HepG2 (cell line): ENCODE data around the gene SS18L1. TPM values are rescaled to one million over a fixed set of nuclear protein-coding genes. Genes with fewer than 3 reads are reported as not detected.

Experiments
- ELF4 ChIP-seq: sonication (generic); formaldehyde crosslinking; IDR thresholded peaks from 2 replicates; pipeline ENCODE4 v1.5.0; 2020; ENCODE audit warnings: missing genetic modification reagents, mild to moderate bottlenecking, moderate library complexity, borderline replicate concordance
- EP300 ChIP-seq, 3 experiments: sonication (generic) in 1 of 3; formaldehyde crosslinking in 1 of 3; IDR thresholded peaks; 2 replicates each; pipeline versions ENCODE4 v1.5.1 to v1.6.1; 2011 to 2020; ENCODE audit warnings: low read depth in 2 of 3, low read length in 2 of 3, borderline replicate concordance in 1 of 3, improper control_type of control experiment in 1 of 3, mild to moderate bottlenecking in 1 of 3, missing genetic modification reagents in 1 of 3, moderate library complexity in 1 of 3
- FLYWCH1 ChIP-seq: sonication (generic); formaldehyde crosslinking; IDR thresholded peaks from 2 replicates; pipeline ENCODE4 v1.8.1; 2023; ENCODE audit warnings: mild to moderate bottlenecking, missing genetic modification reagents
- IKZF4 ChIP-seq: sonication (generic); formaldehyde crosslinking; IDR thresholded peaks from 2 replicates; pipeline ENCODE4 v1.5.1; 2020; ENCODE audit warnings: borderline replicate concordance, mild to moderate bottlenecking, low read depth, missing genetic modification reagents; ENCODE audit errors: not compliant biosample characterization
- MIER2 ChIP-seq: IDR thresholded peaks from 2 replicates; pipeline ENCODE4 v1.6.1; 2016; ENCODE audit warnings: missing biosample characterization, missing genetic modification reagents
- NFKBIZ ChIP-seq: IDR thresholded peaks from 2 replicates; pipeline ENCODE4 v1.6.1; 2018; ENCODE audit warnings: missing genetic modification reagents, missing compliant biosample characterization
- NFRKB ChIP-seq: fragments of 450-650 bp; IDR thresholded peaks from 2 replicates; pipeline ENCODE4 v1.6.1; 2017
- RXRA ChIP-seq: sonication (generic); formaldehyde crosslinking; IDR thresholded peaks from 2 replicates; pipeline ENCODE4 v1.5.1; 2020; ENCODE audit warnings: missing genetic modification reagents
- SALL2 ChIP-seq: sonication (generic); formaldehyde crosslinking; IDR thresholded peaks from 2 replicates; pipeline ENCODE4 v1.8.1; 2023; ENCODE audit warnings: mild to moderate bottlenecking, missing genetic modification reagents, inconsistent platforms
- SETDB1 ChIP-seq: sonication (generic); formaldehyde crosslinking; IDR thresholded peaks from 2 replicates; pipeline ENCODE4 v1.5.1; 2020; ENCODE audit warnings: missing genetic modification reagents, mild to moderate bottlenecking, borderline replicate concordance
- SNAPC2 ChIP-seq: sonication (generic); formaldehyde crosslinking; IDR thresholded peaks from 2 replicates; pipeline ENCODE4 v1.8.1; 2022; ENCODE audit warnings: mild to moderate bottlenecking, missing genetic modification reagents
- ZC3H13 ChIP-seq: sonication (generic); formaldehyde crosslinking; IDR thresholded peaks from 2 replicates; pipeline ENCODE4 v1.8.1; 2023; ENCODE audit warnings: mild to moderate bottlenecking, missing genetic modification reagents, moderate library complexity
- ZEB1 ChIP-seq: IDR thresholded peaks from 2 replicates; pipeline ENCODE4 v1.6.1; 2012; ENCODE audit warnings: mild to moderate bottlenecking, low read depth, inconsistent platforms; ENCODE audit not compliant: insufficient replicate concordance
- ZFAT ChIP-seq: sonication (generic); formaldehyde crosslinking; conservative IDR thresholded peaks from 2 replicates; pipeline ENCODE4 v1.8.1; 2023; ENCODE audit warnings: missing genetic modification reagents, inconsistent platforms
- ZFP1 ChIP-seq: IDR thresholded peaks from 2 replicates; pipeline ENCODE4 v1.6.1; 2016
- ZNF546 ChIP-seq: sonication (generic); formaldehyde crosslinking; conservative IDR thresholded peaks from 2 replicates; pipeline ENCODE4 v1.8.1; 2023; ENCODE audit warnings: mild to moderate bottlenecking, missing genetic modification reagents
- ZNF558 ChIP-seq: sonication (generic); formaldehyde crosslinking; IDR thresholded peaks from 2 replicates; pipeline ENCODE4 v1.9.0; 2022; ENCODE audit warnings: mild to moderate bottlenecking, missing genetic modification reagents, borderline replicate concordance
- ZNF746 ChIP-seq: sonication (generic); formaldehyde crosslinking; IDR thresholded peaks from 2 replicates; pipeline ENCODE4 v1.8.0; 2022; ENCODE audit warnings: mild to moderate bottlenecking, missing genetic modification reagents
- ZNF75D ChIP-seq: sonication (generic); formaldehyde crosslinking; IDR thresholded peaks from 2 replicates; pipeline ENCODE4 v1.8.1; 2023; ENCODE audit warnings: missing genetic modification reagents, mild to moderate bottlenecking, borderline replicate concordance
- ZNF782 ChIP-seq: sonication (generic); formaldehyde crosslinking; IDR thresholded peaks from 2 replicates; pipeline ENCODE4 v1.4.0; 2020; ENCODE audit warnings: missing genetic modification reagents, mild to moderate bottlenecking, borderline replicate concordance
- ZSCAN29 ChIP-seq: sonication (generic); formaldehyde crosslinking; conservative IDR thresholded peaks from 2 replicates; pipeline ENCODE4 v1.4.0; 2020; ENCODE audit warnings: mild to moderate bottlenecking, missing genetic modification reagents
- polyA plus RNA-seq, 8 experiments: library from polyadenylated mRNA; depleted of rRNA in 3 of 8; stranded (reverse) in 7 of 8; unstranded in 1 of 8; fragments of >200 nt; fragmentation: Illumina TruSeq in 4 of 8; extraction: Trizol in 4 of 8; gene quantifications; 2 replicates each; pipeline versions ENCODE4 v1.2.1 to v1.2.3, GENCODE V29; 2011 to 2016; ENCODE audit warnings: low read depth in 4 of 8, missing spikeins in 1 of 8, mixed read lengths in 1 of 8; ENCODE audit not compliant: insufficient read depth in 1 of 8
- total RNA-seq, 5 experiments: library from RNA; depleted of rRNA; stranded (reverse); fragments of >200 nt; fragmentation: Illumina TruSeq; extraction: Trizol; gene quantifications; 2 replicates each; pipeline ENCODE4 v1.2.3, GENCODE V29; 2016; ENCODE audit warnings: low read depth in 1 of 5
- TF ChIP-seq, protein P1 (sequence below): sonication (generic); formaldehyde crosslinking; IDR thresholded peaks from 2 replicates; pipeline ENCODE4 v1.4.0; 2020; ENCODE audit warnings: mild to moderate bottlenecking, missing genetic modification reagents, borderline replicate concordance
- TF ChIP-seq, protein P2 (sequence below): sonication (generic); formaldehyde crosslinking; IDR thresholded peaks from 2 replicates; pipeline ENCODE4 v1.4.0; 2020; ENCODE audit warnings: missing genetic modification reagents

SS18L1 gene
- total and polyA plus RNA-seq, 2 of the 13 experiments (the other 11 are each of a cell fraction or from before 2014, with no cell fraction given): 17.8 to 27.6 TPM

DNA sequence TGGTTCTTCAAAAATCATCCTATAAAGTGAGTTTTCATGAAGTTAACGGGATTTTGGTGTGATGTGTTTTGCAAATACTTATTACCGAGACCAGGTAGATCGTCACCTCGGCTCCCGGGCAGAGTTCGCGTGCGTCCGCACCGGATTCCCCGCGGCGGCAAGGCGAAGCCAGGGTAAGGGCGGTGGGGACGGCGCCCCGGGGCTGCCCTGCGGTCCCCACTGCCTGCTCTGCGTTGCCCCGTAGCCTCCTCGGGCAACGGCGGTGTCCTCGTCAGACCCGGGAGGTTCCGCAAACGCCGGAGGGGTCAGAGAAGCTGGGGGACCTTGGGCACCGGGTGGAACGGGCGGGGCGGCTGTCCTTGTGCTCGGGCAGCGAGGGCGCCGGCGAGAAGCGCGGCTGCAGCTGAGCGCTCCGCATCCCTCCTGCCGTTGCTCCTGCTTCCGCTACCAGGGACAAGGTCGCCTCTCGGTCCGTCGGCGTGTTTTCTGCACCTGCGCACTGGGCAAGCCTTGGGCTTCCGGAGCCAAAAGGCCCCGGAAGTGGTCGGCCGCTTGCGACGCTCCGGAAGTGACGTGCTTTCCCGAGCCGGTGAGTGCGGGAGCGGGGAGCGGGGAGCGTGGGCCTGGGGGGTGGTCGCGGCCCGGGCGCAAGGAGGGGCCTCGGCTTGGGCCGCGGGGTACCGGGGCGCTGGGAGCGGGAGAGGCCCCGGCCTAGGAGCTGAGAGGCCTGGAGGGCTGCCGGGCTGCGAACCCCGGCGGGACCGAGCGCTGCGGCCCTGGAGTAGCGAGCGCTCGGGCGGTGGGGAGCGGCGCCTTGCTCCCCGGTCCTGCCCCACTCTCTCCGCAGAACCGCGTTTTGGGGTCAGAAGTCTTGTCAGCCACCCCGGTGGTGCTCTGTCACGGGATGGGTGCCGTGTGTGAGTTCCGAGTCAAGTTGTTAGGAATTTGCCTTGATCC lies 39.2 kb downstream of the SS18L1 start, which contains the start of gene MTG2 (continued):
- TF ChIP-seq, protein P1, sequence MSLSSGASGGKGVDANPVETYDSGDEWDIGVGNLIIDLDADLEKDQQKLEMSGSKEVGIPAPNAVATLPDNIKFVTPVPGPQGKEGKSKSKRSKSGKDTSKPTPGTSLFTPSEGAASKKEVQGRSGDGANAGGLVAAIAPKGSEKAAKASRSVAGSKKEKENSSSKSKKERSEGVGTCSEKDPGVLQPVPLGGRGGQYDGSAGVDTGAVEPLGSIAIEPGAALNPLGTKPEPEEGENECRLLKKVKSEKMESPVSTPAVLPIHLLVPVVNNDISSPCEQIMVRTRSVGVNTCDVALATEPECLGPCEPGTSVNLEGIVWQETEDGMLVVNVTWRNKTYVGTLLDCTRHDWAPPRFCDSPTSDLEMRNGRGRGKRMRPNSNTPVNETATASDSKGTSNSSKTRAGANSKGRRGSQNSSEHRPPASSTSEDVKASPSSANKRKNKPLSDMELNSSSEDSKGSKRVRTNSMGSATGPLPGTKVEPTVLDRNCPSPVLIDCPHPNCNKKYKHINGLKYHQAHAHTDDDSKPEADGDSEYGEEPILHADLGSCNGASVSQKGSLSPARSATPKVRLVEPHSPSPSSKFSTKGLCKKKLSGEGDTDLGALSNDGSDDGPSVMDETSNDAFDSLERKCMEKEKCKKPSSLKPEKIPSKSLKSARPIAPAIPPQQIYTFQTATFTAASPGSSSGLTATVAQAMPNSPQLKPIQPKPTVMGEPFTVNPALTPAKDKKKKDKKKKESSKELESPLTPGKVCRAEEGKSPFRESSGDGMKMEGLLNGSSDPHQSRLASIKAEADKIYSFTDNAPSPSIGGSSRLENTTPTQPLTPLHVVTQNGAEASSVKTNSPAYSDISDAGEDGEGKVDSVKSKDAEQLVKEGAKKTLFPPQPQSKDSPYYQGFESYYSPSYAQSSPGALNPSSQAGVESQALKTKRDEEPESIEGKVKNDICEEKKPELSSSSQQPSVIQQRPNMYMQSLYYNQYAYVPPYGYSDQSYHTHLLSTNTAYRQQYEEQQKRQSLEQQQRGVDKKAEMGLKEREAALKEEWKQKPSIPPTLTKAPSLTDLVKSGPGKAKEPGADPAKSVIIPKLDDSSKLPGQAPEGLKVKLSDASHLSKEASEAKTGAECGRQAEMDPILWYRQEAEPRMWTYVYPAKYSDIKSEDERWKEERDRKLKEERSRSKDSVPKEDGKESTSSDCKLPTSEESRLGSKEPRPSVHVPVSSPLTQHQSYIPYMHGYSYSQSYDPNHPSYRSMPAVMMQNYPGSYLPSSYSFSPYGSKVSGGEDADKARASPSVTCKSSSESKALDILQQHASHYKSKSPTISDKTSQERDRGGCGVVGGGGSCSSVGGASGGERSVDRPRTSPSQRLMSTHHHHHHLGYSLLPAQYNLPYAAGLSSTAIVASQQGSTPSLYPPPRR (CRISPR knock-in tag): peak; percentile 62; the same call in 1 of the 2 replicates
- peak; percentile 88 for TF ChIP-seq ZNF546 (CRISPR knock-in tag)
- no peak for TF ChIP-seq SETDB1
- TF ChIP-seq MIER2 (CRISPR knock-in tag): peak; percentile 83
- TF ChIP-seq, protein P2, sequence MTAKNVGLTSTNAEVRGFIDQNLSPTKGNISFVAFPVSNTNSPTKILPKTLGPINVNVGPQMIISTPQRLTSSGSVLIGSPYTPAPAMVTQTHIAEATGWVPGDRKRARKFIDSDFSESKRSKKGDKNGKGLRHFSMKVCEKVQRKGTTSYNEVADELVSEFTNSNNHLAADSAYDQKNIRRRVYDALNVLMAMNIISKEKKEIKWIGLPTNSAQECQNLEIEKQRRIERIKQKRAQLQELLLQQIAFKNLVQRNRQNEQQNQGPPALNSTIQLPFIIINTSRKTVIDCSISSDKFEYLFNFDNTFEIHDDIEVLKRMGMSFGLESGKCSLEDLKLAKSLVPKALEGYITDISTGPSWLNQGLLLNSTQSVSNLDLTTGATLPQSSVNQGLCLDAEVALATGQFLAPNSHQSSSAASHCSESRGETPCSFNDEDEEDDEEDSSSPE (CRISPR knock-in tag): peak; percentile 88
- 0 out of 2 replicates have a peak, but pooled peaks have one; percentile 63 for TF ChIP-seq FLYWCH1 (CRISPR knock-in tag)
- TF ChIP-seq ZNF558 (CRISPR knock-in tag): peak; percentile 98
- TF ChIP-seq ZFAT: peak; percentile 93
- no peak for TF ChIP-seq ZNF75D (CRISPR knock-in tag)
- peak; percentile 73; the same call in 1 of the 2 replicates for TF ChIP-seq ELF4 (CRISPR knock-in tag)
- peak; percentile 82 for TF ChIP-seq IKZF4 (CRISPR knock-in tag)
- TF ChIP-seq ZNF746 (CRISPR knock-in tag): 0 out of 2 replicates have a peak, but pooled peaks have one; percentile 53
- TF ChIP-seq ZFP1 (CRISPR knock-in tag): peak; percentile 92; the same call in 1 of the 2 replicates
- TF ChIP-seq SALL2: peak; percentile 99; the same call in 1 of the 2 replicates
- no peak; a peak in 1 of 4 replicates for TF ChIP-seq EP300 (IDR thresholded peaks at IDR 0.05; ENCODE audit: low read depth in 2 of 2, low read length in 2 of 2)
- TF ChIP-seq EP300 (CRISPR knock-in tag; IDR thresholded peaks at IDR 0.05; ENCODE audit: borderline replicate concordance): peak; percentile 36; the same call in 1 of the 2 replicates
- peak; percentile 93 for TF ChIP-seq SNAPC2 (CRISPR knock-in tag)
- TF ChIP-seq ZSCAN29 (CRISPR knock-in tag): peak; percentile 96
- peak; percentile 84 for TF ChIP-seq NFKBIZ (CRISPR knock-in tag)
- peak; percentile 98 for TF ChIP-seq ZC3H13 (CRISPR knock-in tag)
- TF ChIP-seq ZNF782 (CRISPR knock-in tag): peak; percentile 99
- TF ChIP-seq ZEB1: peak; percentile 18
- no peak for TF ChIP-seq NFRKB
- TF ChIP-seq RXRA (CRISPR knock-in tag): peak; percentile 94
